ENCODE measurements around the gene KRTAP10-6. TPM values are rescaled to one million over a fixed set of nuclear protein-coding genes. Genes with fewer than 3 reads are reported as not detected.
"Not testable (repeated sequence)": the region's sequence is repeated elsewhere in the genome, so short reads cannot be mapped to it uniquely, and the experiment has no call there.

The KRTAP10-6 gene
- total RNA-seq, 1 experiment from 2014 or later, result not detected

DNA sequence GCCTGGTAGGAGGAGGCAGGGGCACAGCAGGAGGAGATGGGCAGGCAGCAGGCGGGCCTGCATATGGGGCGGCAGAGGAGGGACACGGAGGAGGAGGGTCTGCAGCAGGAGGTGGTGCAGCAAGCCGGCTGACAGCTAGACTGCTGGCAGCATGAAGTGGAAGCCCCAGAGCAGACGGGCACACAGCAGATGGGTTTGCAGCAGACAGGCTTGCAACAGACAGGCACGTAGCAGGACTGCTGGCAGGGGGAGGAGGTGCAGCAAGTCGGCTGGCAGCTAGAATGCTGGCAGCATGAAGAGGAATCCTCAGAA, 12.5 kb downstream of the KRTAP10-6 start:
- DNase-seq (ENCODE audit: extremely low read depth, low read depth), result no peak

DNA sequence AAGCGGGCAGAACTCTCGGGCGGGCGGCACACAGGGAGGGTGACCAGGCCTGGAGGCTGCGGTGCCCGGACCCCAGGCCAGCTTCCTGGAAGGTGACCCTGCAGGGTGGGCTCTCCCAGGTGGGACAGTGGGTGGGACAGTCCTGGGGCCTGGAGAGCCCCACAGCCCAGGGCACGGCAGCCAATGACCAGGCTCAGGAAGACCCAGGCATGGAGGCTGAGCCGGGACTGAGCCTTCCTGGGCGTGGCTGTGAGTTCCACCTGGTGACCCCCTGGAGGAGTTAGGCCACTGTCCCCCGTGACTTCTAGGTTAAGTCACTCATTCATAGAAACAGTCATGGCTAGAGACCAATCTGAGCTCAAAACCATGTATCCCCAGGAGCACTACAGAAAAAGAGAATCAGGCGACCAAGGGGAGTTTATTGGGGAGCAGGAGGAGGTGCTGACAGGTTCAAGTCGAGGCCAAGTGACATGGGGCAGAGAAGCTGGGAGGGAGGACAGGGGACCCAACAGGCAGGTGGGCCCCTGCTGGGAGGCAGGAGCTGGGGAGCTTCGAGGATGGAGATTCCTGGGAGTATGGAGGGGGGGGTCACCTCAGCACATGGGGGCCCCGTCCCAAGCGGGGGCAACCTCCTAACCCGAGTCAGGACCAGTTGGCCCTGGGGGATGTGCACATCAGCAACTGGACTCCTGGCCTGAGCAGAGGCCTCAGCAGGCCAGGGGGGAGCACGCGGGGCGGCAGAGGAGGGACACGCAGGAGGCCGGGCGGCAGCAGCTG, 13.1 kb downstream of the KRTAP10-6 start:
- DNase-seq (ENCODE audit: extremely low read depth, low read depth), result no peak

DNA sequence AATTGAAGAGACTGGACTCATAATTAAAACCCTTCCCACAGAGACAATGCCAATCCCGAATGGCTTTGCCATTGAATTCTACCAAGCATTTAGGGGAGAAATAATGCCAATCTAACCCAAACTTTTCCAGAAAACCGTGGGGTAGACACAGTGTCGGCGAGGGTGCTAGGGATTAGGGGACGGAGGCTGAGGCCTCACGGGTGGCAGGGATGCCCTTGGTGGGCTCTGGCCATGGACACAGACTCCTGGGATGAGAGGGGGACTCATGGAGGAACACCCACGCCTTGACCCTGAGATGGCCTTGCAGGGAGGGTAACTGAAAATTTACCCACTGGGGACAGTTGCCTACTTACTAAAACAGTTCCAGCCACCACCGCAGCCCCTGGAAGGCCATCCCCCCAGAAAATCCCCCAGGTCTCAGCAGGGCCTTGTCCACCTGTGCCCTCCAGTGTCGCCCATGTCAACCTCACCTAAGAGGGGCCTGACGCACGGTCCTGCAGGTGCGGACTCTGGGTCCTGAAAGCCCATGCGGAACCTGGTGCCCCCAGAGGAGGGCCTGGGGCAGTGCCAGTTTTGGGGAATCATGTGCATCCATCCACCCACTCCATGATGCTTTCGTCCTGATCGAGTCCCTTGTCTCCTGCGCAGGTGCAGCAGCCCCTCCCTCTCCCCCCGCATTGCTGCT, 13.8 kb downstream of the KRTAP10-6 start:
- DNase-seq (ENCODE audit: extremely low read depth, low read depth), result no peak

DNA sequence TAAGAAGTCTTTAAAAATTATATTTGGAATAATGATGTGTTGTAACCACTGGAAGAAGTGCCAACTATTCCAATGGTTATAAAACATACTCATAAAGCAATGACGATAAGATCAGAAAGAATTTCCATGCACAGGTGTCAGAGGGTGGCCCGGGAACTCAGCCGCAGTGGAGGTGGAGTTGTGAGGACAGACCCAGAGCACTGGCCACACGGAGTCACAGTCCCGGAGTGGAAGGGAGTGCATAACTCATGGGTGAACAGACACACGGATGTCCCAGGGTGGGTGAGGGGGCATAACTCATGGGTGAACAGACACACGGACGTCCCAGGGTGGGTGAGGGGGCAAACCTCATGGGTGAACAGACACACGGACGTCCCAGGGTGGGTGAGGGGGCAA, 16.3 kb downstream of the KRTAP10-6 start:
- no peak for DNase-seq (ENCODE audit: extremely low read depth, low read depth)

- no peak for DNase-seq (ENCODE audit: extremely low read depth, low read depth)
Observed at GRCh38 chr21:44575307-44576024, 16.8 kb downstream of the KRTAP10-6 start.

DNA sequence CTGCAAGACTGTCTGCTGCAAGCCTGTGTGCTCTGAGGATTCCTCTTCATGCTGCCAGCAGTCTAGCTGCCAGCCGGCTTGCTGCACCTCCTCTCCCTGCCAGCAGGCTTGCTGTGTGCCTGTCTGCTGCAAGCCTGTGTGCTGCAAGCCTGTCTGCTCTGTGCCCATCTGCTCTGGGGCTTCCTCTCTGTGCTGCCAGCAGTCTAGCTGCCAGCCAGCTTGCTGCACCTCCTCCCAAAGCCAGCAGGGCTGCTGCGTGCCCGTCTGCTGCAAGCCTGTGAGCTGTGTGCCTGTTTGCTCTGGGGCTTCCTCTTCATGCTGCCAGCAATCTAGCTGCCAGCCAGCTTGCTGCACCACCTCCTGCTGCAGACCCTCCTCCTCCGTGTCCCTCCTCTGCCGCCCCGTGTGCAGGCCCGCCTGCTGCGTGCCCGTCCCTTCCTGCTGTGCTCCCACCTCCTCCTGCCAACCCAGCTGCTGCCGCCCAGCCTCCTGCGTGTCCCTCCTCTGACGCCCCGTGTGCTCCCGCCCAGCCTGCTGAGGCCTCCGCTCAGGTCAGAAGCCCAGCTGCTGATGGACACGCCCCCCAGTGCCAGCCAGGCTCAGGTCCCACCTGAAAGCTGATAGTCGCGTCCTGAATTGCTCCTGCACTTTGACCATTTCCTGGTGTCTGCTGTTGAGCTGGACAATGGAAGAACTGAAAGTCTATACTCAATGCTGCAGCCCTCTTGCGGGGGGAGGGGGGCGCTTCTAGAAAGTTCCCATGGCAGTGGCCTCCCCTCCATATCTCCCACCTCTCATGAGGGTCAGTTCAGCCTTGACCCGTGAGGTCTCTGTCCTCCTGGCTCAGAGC, 17.6 kb downstream of the KRTAP10-6 start:
- DNase-seq (ENCODE audit: extremely low read depth, low read depth), result no peak

- not testable (repeated sequence) for DNase-seq (ENCODE audit: extremely low read depth, low read depth)
Observed at GRCh38 chr21:44573630-44574456, 18.5 kb downstream of the KRTAP10-6 start, which contains the start of gene KRTAP10-4. Gene KRTAP10-4 (plus strand): TSS chr21:44573729. CDS start chr21:44573759, 30 bp downstream.

DNA sequence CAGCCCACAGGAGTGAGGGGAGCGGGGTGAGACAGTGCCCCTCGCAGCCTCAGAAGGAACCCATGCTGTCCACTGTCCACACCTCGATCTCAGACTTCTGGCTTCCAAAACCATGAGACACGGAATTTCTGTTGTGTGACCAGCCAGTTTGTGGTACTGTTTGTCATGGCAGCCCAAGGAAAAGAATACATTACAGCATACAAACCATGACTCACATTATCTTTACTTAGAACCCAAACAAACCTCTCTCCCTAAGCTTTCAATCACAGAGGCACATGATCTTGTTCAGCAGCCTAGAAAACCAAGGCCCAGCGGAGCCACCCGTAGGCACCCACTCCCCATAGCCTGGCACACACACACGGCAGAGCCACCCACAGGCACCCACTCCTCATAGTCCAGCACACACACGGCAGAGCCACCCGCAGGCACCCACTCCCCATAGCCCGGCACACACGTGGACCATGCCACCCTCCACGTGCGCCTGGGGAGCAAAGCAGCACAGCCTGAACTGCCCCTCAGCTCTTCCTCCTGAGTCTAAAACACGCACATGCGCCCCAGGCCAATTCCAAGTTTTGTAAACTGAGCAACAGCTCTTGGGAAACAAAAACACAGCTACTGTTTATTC, 19.2 kb downstream of the KRTAP10-6 start:
- DNase-seq (ENCODE audit: extremely low read depth, low read depth), result no peak

GRCh38 chr21:44571844-44572782, 20.2 kb downstream of the KRTAP10-6 start:
- no peak for DNase-seq (ENCODE audit: extremely low read depth, low read depth)

DNA sequence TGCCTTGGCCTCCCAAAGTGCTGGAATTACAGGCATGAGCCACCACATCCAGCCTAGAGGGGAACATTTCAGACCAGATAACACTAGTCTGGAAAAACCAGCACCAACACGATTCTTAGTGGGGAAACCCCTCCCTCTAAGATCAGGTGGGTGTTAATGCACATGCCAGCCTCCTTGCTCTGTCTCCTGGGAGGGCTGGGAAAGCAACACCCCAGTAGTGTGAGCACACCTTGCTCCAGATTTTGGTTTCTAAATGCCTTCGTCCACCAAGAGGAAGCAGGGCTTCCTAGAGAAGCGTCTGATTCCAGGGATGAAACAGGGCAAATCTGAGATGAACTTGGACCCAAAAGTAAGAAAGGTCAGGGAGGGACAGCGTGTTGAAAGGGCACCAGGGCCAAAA, 21.0 kb downstream of the KRTAP10-6 start:
- no peak for DNase-seq (ENCODE audit: extremely low read depth, low read depth)

DNA sequence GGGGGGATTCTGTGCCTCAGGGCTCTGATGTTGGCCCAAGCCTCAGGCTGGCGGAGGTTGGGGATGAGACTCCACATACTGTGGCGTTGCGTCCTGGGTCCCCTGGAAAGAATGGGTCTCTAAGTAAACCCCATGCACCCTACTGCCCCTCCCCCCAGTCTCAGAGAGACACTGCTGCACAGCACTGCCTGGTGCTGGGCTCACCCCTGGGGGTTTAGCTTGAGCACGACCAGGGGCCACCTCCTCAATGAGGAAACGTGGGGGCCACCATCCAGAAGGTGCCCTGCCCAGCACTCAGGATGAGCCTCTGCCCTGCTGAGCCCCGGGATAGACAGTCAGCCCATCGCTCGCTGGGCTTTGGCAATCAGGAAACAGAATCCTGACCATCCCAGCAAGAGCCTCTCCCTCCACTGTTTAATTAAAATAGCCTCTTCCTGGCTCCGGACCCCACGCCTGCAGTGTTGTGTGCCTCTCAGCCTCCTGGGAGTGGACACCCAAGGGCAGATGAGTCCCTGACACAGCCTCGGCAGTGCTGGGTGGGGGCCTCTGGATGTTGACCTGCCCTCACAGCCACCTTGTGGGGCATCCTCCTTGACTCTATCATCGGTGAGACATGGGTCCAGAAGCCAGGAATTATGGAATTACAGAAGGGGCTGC, 22.3 kb downstream of the KRTAP10-6 start:
- DNase-seq (ENCODE audit: extremely low read depth, low read depth), result no peak

GRCh38 chr21:44568667-44569556, 23.4 kb downstream of the KRTAP10-6 start:
- DNase-seq (ENCODE audit: extremely low read depth, low read depth), result no peak

DNA sequence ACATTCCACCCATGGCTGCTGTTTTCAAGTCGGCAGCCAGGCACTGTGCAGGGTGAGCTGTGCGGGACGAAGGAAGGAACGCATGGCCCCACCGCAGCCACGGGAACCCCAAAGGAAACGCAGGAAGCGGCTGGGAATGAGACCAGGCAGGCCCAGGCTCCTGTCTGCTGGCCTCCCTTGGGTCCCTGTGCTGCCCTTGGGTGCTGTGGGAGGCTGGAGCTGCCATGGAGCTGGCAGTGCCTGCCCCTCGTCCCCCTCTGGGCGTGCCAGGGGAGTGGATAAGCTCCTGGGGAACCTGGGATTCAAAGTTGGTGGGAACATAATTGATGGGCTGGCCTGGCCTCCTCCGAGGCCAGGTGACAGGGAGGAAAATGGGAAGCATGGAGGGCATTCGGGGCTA, 24.0 kb downstream of the KRTAP10-6 start:
- no peak for DNase-seq (ENCODE audit: extremely low read depth, low read depth)

DNA sequence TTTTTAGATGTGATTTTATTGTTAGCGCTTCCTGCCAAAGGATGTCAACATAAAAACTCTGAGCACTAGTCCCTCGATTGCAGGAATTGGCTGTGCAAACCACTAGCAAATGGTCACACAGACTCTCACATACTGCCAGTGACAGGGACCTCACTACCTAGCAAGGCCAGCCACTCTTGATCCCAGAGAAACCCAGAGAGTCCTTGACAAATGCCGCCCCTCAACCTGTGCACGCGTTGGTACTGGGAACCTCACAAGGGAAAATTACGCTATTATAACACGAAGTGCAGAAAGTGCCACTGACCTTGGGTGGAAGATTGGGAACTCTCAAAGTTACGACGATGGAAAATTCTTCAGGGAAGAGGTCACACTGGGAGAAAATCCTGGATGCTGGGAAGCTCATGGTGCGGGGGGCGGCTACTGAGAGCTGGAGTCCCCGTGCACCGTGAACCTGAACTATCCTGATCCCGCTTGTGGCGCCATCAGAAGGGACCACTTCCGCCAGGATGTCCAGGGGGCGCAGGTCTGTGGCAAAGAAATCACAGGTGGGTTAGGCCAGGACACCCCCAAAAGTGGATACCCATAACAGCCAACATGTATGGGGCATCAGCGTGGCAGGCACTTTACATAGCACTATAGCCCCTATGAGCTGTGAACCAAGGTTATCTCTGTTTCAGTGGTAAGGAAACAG, 24.7 kb downstream of the KRTAP10-6 start:
- no peak for DNase-seq (ENCODE audit: extremely low read depth, low read depth)

GRCh38 chr21:44566403-44566802, 25.9 kb downstream of the KRTAP10-6 start:
- DNase-seq (ENCODE audit: extremely low read depth, low read depth), result no peak

All from NCI-H460 (cell line).